HG02678 (cell line): ENCODE results near the gene PLEKHA4.
A peak's percentile ranks its signal among the peaks of the same experiment; 100 is the strongest.
"Not testable (repeated sequence)": the region's sequence is repeated elsewhere in the genome, so short reads cannot be mapped to it uniquely, and the experiment has no call there.

Experiments
- ATAC-seq: cut with Tn5 transposase; IDR thresholded peaks from one replicate; pipeline ENCODE4 v1.9.1; 2021; ENCODE audit warnings: mild to moderate bottlenecking, moderate library complexity; ENCODE audit not compliant: unreplicated experiment

Gene PLEKHA4

DNA sequence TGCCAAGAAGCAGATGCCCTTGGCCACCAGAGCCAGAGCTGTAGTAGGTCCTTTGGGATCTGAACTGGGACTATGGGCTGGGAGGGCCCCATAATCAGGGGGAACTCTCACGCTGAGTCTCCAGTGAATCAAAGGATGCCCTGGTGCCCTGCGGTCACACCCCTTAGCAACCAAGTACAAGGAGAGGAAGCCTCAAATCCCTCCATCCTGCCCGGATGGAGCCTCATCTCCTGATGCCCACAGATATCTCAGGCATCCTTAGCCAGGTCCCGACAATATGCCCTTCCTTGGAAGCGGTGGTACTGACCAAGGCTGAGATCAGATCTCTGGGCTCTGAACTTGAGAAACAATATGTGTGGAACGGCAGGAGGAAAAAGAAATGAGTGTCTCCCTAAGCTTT is 1.7 kb downstream of the PLEKHA4 start:
- ATAC-seq: no peak

DNA sequence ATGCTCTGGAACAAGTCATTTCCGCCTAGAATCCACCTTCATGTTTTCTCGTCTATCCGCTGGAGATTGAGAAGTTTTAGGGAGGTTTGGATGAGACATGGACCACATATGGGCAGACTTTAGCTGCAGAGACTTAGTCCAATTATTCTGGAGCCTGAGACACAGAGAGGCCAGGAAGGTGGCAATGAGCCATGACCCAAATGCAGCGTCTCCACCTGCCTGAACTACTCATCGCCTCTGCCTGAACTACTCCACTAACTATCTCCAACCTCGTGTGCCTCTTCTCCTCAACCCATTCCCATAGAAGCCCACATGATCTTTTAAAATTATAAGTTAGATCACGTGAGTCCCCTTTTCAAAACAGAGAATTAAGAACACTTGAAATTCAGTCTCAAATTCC is 5.6 kb downstream of the PLEKHA4 start:
- no peak for ATAC-seq

DNA sequence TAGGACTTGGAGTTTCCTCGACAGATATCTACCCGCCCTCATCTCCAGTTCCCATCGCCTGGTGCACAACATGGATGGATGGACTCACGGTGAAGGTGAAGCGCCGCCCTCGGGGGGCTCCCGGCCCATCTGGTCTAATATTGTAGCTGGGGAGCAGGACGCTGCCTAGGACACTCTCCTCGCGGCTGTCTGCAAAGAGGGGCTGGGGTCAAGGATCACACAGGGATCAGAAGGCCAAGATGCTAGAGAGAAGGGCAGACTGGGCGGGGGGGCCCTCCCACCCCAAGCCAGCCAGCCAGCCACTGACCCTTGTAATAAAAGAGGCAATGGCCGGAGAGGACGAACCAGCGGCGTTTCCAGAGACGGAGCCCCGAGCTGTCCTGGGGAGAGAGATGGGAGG is 7.1 kb downstream of the PLEKHA4 start:
- ATAC-seq: no peak

DNA sequence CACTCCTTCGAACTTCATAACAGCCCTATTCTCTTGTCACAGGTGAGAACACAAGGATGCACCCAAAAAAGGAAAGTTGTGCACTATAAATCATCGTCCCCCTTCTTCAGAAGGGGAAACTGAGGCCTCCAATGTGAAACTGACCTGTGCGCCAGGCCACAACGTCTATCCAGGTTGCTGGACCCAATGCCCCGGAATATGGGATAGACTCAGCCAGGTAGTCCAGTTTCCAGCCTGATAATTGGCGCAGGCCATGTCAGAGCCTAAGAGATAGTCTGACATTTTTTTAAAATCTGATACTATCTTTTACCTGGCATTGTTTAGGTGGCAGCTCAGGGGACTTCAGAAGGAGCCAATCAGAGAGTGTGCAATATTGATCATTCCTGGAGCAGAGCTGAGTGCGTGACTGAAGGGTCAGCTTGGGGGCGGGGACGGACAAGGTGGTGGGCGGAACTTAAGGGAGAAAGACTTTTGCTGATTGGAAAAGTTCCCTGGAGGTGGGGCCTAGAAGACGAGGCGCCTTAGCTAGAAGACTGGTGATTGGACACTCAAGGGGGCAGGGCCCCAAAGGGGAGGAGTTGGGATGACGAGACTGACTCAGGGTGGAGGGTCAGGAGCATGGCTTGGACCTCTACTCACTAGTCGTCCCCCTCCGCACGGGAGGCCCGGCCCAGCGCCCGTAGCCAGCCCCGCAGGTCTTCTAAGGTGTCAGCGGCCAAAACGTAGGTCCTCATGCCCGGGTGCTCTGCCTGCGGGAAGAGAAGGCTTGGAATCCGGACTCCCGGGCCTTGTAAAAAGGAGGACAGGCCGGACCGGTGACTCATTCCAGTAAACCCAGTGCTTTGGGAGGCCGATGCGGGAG is 8.5 kb downstream of the PLEKHA4 start:
- peak; percentile 85 for ATAC-seq

DNA sequence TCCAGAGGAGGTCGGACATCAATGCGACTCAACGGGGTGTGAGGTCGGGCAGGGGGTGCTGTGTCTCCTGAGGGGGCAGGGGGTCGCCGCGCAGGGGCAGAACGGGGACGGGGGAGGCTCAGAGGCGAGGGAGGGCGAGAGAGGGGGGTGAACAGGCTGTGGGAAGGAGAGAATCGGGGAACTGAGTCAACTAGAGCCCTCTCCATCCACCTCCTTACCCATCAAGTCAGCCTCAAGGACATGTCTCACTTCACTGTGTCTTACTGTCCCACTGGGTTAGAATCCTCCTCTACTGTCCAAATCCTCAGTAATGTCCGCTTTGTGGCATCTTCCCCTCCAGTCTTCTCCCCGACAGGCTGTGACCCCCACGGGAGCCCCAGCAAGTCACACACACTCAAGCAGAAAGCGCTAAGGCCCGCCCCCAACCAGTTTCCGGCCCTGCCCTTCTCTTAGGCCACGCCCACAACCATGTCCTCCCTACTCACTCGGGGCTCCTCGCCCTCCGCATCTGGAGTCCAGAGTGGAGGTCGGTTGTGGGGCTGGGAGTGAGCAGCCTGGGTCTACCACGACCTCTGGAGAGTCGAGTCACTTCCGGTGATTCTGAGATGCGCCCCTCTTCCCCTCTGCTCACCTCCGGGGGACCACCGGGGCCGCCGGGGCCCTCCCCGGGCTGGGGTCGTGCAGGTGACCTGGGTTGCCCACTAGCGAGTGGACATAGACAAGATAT is 9.3 kb downstream of the PLEKHA4 start:
- peak; percentile 64 for ATAC-seq

DNA sequence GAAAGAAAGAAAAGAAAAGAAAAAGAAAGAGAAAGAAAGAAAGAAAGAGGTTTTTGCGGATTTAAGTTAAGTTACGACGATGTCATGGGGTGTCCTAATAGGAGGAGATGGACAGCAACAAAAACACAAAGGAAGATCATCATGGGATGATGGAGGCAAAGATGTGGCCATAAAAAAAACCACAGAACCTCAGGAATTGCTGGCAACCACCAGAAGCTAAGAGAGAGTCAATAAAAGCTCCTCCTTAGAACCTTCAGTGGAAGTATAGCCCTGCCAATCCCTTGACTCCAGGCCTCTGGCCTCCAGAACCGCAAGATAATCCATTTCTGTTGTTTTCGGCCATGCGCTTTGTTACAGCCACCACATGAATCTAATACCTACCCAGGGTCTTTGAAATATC is 11.5 kb downstream of the PLEKHA4 start:
- ATAC-seq: no peak

DNA sequence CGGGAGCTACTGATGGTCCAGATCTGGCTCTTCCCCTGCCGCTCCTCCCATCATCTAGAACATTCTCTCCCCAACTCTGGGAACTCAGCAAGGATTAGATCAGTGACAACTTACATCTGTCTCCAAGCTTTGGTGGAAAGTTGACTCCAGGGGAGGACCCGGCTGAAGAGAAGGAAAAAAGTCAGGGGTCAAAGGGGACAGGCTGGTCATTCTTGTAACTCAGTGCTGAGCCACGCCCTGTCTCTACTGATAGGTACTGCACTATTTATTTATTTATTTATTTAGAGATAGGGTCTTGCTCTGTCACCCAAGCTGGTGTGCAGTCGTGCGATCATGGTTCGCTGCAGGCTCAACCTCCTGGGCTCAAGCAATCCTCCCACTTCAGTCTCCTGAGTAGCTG is 14.3 kb downstream of the PLEKHA4 start:
- ATAC-seq: no peak

DNA sequence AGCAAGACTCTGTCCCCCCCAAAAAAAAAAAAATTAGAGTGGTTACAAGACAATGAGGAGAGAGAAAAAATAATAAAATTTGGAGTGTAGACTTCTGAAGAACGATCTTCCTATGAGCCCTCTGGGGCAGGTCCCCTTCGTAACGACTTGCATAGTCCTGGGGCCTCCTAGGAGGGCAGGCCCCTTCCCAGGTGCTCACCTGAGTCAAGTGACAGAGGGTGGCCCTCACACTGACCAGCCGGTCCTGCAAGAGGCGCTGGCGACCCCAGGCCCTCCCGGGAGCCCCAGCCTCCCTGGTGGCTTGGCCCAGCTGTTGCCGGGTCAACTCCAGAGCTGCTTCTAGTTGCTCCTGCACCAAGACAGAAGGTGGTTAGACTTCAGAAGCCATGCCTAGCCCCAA is 14.9 kb downstream of the PLEKHA4 start:
- ATAC-seq: no peak

DNA sequence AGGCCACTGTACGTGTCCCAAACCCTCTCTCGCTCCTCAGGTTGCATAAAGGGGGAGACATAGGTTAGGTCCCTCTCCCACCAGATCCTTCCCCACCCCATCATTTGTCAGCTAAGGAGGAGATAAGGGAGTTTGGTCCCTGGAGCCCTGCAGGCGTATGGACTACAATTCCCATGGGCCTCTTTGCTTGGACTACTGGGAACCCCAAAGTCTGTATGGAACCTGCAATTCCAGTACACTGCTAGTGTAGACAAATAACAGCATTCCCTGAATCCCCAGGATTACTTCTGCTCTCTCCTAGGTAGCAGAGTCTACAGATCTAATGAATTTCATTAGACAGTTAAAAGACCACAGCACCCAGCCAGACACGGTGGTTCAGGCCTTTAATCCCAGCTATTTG is 16.1 kb downstream of the PLEKHA4 start:
- no peak for ATAC-seq

DNA sequence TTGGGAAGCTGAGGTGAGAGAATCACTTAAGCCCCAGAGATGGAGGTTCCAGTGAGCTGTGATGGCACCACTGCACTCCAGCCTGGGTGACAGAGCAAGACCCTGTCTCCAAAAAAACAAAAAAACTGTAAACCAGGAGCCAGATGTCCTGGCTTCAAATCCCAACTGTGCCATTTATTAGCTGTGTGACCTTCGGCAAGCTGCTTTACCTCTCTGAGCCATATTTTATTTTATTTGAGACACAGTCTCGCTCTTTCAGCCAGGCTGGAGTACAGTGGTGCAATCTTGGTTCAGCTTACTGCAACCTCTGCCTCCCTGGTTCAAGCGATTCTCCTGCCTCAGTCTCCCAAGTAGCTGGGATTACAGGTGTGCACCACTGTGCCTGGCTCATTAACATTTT is 21.8 kb downstream of the PLEKHA4 start:
- ATAC-seq: not testable (repeated sequence)

DNA sequence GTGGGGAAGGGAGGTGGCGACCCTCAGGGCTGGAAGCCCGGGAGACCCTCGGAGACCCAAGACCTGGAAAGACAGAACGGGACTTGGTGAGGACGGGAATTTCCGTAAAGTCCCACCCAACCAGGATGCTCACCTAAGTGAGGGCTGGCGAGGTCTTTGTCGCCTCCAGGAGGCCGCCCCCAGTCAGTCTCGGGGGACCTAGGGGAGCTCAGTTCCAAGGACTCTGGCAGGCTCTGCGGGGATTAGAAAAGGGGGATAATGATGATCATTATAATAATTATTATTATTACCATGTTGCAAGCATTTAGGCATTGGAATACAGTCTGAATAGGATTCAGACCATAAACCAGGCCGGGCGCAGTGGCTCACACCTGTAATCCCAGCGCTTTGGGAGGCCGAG is 23.0 kb downstream of the PLEKHA4 start:
- no peak for ATAC-seq

DNA sequence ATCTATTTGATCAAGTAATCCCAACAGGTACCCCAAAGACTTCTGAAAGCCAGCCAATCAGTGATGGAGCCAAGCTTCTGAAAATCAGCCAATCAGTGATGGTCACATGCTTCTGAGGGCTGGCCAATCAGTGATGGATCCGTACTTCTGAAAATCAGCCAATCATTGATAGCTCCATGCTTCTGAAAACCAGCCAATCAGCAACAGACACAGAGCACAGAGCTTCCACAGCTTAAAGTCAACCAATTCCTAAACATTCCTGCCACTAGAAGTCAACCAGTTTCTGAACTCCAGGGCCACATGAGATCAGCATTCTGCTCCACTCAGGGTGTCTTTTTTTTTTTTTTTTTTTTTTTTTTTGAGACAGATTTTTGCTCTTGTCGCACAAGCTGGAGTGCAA is 23.9 kb downstream of the PLEKHA4 start:
- ATAC-seq: no peak

DNA sequence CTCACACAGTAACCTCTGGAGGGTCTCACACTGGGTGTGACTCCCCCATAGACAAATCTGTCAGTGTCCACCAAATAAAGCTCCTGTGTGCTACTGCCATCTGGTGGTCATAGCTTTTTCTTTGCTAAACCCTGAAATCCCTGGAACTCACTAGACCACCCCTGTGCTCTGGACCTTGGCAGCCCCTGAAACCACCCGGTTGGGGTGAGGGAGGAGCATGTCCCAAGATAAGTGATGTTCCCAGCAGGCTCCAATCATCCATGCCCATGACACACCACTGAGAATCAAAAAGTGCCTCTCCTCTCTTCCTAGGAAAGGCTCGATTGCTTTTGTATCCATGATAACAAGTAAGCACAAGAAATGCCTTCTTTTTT is 25.6 kb downstream of the PLEKHA4 start:
- ATAC-seq: no peak

DNA sequence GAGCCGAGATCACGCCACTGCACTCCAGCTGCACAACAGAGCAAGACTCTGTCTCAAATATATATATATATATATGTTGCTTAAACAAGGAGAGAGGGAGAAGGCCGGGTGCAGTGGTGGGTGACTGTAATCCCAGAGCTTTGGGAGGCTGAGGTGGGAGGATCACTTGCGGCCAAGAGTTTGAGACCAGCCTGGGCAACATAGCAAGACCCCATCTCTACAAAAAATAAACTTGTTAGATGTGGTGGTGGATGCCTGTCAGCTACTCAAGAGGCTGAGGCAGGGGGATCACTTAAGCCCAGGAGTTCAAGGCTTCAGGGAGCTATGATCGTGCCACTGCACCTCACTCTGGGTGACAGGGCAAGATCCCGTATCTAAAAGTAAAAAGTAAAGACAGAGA is 26.8 kb downstream of the PLEKHA4 start:
- no peak for ATAC-seq

DNA sequence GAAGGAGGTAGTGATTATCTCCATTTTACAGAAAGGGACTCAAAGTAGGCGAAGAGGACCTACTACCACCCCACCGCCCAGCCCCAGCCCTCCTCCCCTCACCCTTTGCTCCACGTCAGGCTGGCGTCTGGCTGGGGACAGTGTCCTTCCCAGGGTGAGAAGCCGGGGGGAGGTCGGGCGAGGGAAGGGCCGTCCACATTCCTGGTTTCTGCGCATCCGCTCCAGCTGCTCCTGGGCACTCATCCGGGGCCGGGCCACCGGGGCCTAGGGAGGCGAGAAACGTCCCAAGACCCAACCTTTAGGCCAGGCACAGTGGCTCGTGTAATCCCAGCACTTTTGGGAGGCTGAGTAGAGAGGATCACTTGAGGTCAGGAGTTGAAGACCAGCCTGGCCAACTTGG is 27.4 kb downstream of the PLEKHA4 start:
- no peak for ATAC-seq

DNA sequence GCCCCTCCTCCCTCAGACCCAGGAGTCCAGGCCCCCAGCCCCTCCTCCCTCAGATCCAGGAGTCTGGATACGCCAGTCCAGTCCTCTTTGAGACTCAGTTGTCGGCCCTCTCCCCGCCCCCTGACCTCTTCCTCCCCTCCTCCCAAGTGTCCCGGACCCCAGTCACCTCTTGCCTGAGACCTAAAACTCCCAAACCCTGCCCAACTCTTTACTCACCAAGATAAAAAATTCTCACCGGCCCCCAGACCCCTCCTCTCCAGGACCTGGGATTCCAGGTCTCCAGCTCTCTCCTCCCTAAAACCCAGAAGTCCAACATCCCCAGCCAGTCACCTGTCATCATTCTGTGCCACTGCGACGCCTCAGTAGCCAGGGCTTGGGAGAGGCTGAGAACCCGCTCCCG is 30.7 kb downstream of the PLEKHA4 start:
- ATAC-seq: no peak

DNA sequence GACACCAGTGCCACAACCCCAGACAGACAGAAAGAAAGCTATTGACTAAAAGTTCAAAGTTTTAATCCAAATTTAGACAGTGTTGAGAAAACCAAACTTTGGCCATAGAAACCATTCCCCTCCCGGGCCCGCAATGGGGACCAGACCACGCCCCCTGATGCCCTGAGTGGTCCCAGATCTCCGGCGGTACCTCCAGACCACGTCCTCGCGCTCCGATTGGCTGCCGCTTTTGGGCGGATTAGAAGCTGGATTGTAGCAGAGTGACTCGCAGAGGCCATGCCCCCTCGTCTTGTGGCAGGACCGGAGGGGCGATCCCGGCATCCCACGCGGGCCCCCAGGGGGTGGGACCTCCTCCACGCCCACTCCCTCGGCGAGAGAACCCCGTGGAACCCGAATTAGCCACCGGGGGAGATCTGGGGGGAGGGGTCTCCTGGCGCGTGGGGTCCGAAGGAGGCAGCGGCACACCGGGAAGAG is 31.3 kb downstream of the PLEKHA4 start:
- no peak for ATAC-seq

DNA sequence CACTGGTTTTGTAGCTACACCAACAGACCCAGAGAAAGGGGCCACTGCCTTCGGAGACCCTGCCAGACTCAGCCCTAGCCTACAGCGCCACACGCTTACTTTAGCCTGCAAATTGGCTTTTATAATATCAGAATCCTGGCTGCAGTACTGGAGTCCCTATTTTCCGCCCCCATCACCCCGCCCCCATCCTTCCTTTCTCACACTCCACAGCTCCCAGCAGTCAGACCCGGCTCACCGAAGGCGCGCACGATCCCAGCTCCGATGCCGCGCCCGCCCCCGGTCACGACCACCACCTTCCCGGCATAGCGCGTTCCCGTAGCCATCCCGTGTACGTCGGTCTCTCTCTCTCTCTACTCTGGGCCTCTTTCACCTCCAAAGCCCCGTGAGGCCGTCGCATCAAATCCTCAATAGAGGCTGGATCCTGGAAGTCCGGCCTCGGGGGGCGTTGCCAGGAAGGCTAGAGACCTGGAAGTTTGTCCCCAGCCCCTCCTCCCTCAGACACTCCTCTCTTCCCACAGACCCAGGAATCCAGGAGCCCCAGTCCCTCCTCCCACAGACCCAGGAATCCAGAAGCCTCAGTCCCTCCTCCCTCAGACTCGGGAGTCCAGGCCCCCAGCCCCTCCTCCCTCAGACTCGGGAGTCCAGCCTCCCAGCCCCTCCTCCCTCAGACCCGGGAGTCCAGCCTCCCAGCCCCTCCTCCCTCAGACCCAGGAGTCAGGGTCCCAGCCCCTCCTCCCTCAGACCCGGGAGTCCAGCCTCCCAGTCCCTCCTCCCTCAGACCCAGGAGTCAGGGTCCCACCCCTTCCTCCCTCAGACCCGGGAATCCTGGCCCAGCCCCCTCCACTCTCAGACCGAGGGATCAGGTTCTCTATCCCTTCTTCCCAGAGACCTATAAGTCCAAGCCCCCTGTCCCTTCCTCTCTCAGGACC is 32.1 kb downstream of the PLEKHA4 start, which contains the start of gene HSD17B14:
Gene HSD17B14 (minus strand): TSS at position 403 of the 929 bp plus-strand sequence. CDS start 80 bp downstream, at position 323.
- no peak for ATAC-seq

DNA sequence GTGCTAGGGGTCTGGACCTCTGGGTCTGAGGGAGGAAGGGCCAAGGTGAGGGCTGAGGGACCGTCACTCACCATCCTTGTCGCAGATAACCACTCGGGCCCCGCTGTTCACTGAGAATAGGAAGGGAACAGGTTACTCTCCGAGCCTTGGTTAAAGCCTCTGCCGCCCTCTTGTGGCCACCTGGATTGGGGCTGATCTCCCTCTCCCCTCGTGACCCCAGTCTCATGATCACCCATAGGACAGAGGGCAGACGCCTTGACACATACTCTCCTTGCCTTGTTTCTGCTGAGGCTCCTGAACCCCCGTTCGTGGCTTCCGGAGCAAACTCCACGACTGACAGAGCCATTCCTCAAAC is 32.7 kb downstream of the PLEKHA4 start:
- ATAC-seq: peak; percentile 69

DNA sequence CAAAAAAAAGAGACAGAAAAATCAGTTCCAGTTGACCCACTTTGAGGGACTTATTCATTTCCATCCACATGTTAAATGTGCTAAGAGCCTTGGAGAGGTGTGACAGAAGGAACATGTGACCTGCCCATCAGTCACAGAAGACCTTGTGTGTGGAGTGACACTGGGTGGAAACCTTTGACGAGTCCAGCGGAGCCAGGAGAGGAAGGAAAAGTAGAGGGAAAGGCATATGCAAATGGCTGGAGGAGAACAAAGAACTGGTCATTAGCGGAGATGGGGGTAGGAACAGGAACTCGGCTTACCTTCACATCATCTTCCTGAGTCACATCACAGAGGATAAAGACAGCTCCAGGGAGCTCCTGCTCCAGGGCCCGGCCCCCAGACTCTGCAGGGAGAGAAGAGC is 34.4 kb downstream of the PLEKHA4 start:
- ATAC-seq: no peak

DNA sequence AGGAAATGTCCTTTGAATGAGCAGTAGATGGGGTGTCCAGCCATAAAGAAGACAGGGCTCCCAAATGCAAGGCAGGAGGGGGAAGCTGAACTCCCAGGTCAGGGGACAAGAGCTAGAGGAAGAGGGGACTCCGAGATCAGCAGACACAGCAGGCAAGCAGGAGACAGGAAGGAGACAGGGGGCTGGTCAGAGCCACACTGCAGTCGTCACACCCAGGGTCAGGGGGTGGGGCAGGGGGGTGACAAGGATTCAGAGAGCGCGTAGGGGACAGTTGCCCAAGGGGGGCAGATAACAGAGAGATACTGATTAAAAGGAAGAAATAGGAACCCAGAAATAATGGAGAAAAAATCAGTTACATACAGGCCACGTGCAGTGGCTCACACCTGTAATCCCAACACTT is 35.4 kb downstream of the PLEKHA4 start:
- ATAC-seq: no peak
